GM23338 (cell line): ENCODE data around the gene PAX2. TPM values are rescaled to one million over a fixed set of nuclear protein-coding genes. Genes with fewer than 3 reads are reported as not detected.

Experiments used
- ATAC-seq: fragments of 200-7000 bp; cut with Tn5 transposase; 3 replicates; pipeline ENCODE4 v1.9.1; 2020
- DNase-seq: peaks from one replicate; pipeline ENCODE4 v3.0.0-alpha.2; 2015; ENCODE audit warnings: low spot score
- H2AFZ ChIP-seq: fragments of 200-600 bp; sonication (generic); 2 replicates; pipeline ENCODE4 v1.8.0; 2016; ENCODE audit warnings: antibody characterized with exemption, mild to moderate bottlenecking, moderate library complexity
- H3F3A ChIP-seq: fragments of 200-600 bp; sonication (generic); replicated peaks from 2 replicates; pipeline ENCODE4 v1.8.0; 2017; ENCODE audit warnings: antibody characterized with exemption, mixed run types, low read depth
- H3K27ac ChIP-seq: fragments of 200-600 bp; sonication (generic); 2 replicates; pipeline ENCODE4 v1.6.1; 2016; ENCODE audit warnings: low read depth
- H3K27me3 ChIP-seq: fragments of 200-600 bp; sonication (generic); 2 replicates; pipeline ENCODE4 v1.8.0; 2016; ENCODE audit warnings: mild to moderate bottlenecking, mixed run types, moderate library complexity; ENCODE audit not compliant: insufficient read depth
- H3K36me3 ChIP-seq: fragments of 200-600 bp; sonication (generic); 2 replicates; pipeline ENCODE4 v1.8.0; 2016; ENCODE audit warnings: mild to moderate bottlenecking; ENCODE audit not compliant: insufficient read depth
- H3K4me1 ChIP-seq: fragments of 200-600 bp; sonication (generic); 2 replicates; pipeline ENCODE4 v1.8.0; 2016; ENCODE audit warnings: mild to moderate bottlenecking, moderate library complexity; ENCODE audit not compliant: insufficient read depth
- H3K4me2 ChIP-seq: fragments of 200-600 bp; sonication (generic); 2 replicates; pipeline ENCODE4 v1.7.1; 2017; ENCODE audit warnings: mixed run types
- H3K4me3 ChIP-seq: fragments of 200-600 bp; sonication (generic); 2 replicates; pipeline ENCODE4 v1.6.1; 2016; ENCODE audit warnings: mixed run types
- H3K79me2 ChIP-seq: fragments of 200-600 bp; sonication (generic); replicated peaks from 2 replicates; pipeline ENCODE4 v1.8.0; 2017; ENCODE audit warnings: mild to moderate bottlenecking; ENCODE audit not compliant: insufficient read depth
- H3K9me2 ChIP-seq: fragments of 200-600 bp; sonication (generic); 2 replicates; pipeline ENCODE4 v1.8.0; 2017; ENCODE audit not compliant: insufficient read depth
- H4K20me1 ChIP-seq: fragments of 200-600 bp; sonication (generic); replicated peaks from 2 replicates; pipeline ENCODE4 v1.8.0; 2017; ENCODE audit warnings: mild to moderate bottlenecking; ENCODE audit not compliant: insufficient read depth
- H3K27ac Mint-ChIP-seq: 2 replicates; pipeline ENCODE4 v1.8.0; 2020; ENCODE audit warnings: inconsistent platforms, mild to moderate bottlenecking, moderate library complexity, mixed read lengths
- H3K27me3 Mint-ChIP-seq: 3 replicates; pipeline ENCODE4 v1.8.0; 2022; ENCODE audit warnings: low read depth, mild to moderate bottlenecking, moderate library complexity, mixed read lengths, inconsistent platforms; ENCODE audit not compliant: insufficient read depth, poor library complexity
- H3K36me3 Mint-ChIP-seq: 3 replicates; pipeline ENCODE4 v1.8.0; 2021; ENCODE audit warnings: low read depth, mild to moderate bottlenecking, inconsistent platforms, moderate library complexity, mixed read lengths
- H3K4me1 Mint-ChIP-seq: 3 replicates; pipeline ENCODE4 v1.8.0; 2020; ENCODE audit warnings: mild to moderate bottlenecking, inconsistent platforms, mixed read lengths
- H3K4me3 Mint-ChIP-seq: 3 replicates; pipeline ENCODE4 v1.8.0; 2021; ENCODE audit warnings: moderate library complexity, mild to moderate bottlenecking, inconsistent platforms, mixed read lengths
- H3K9me3 Mint-ChIP-seq: 3 replicates; pipeline ENCODE4 v1.8.0; 2020; ENCODE audit warnings: moderate library complexity, mild to moderate bottlenecking, inconsistent platforms, mixed read lengths
- CREB1 ChIP-seq: fragments of 250-450 bp; sonication (Bioruptor Pico); IDR thresholded peaks from 2 replicates; pipeline ENCODE4 v1.5.0; 2020; ENCODE audit warnings: low read depth, mild to moderate bottlenecking, moderate library complexity
- EZH2 ChIP-seq: fragments of 200-600 bp; sonication (generic); IDR thresholded peaks from one replicate; pipeline ENCODE4 v1.8.0; 2017; ENCODE audit warnings: antibody characterized with exemption, mild to moderate bottlenecking, low read depth; ENCODE audit not compliant: unreplicated experiment
- EZH2phosphoT487 ChIP-seq: fragments of 200-600 bp; sonication (generic); IDR thresholded peaks from one replicate; pipeline ENCODE4 v1.8.1; 2018; ENCODE audit warnings: antibody characterized with exemption; ENCODE audit not compliant: unreplicated experiment
- JUNB ChIP-seq: IDR thresholded peaks from one replicate; pipeline ENCODE4 v1.6.1; 2016; ENCODE audit warnings: antibody characterized with exemption; ENCODE audit not compliant: unreplicated experiment
- NANOG ChIP-seq: IDR thresholded peaks from 2 replicates; pipeline ENCODE4 v1.6.1; 2016; ENCODE audit warnings: antibody characterized with exemption, borderline replicate concordance
- ZNF114 ChIP-seq: fragments of 250-450 bp; sonication (Bioruptor Pico); IDR thresholded peaks from 2 replicates; pipeline ENCODE4 v1.5.0; 2020; ENCODE audit warnings: mild to moderate bottlenecking, moderate library complexity
- ZNF331 ChIP-seq: fragments of 250-450 bp; sonication (Bioruptor Pico); IDR thresholded peaks from 2 replicates; pipeline ENCODE4 v1.5.0; 2020; ENCODE audit warnings: low read depth, mild to moderate bottlenecking, moderate library complexity
- polyA plus RNA-seq: library from polyadenylated mRNA; unstranded; fragments of >200 nt; fragmentation: Nextera tagmentation; extraction: Ambion mirVana; gene quantifications from 2 replicates; pipeline ENCODE4 v1.2.1, GENCODE V29; 2016
- total RNA-seq: library from RNA; depleted of rRNA; stranded (reverse); fragments of >200 nt; shearing (Covaris generic); gene quantifications from 2 replicates; pipeline ENCODE4 v1.2.3, GENCODE V29; 2014
- TF ChIP-seq, protein P1 (sequence below): IDR thresholded peaks from 2 replicates; pipeline ENCODE4 v1.6.1; 2016; ENCODE audit warnings: antibody characterized with exemption
- TF ChIP-seq, protein P2 (sequence below), 2 experiments: fragments of 200-600 bp in 1 of 2; sonication (generic) in 1 of 2; conservative IDR thresholded peaks; 2 replicates each; pipeline versions ENCODE4 v1.5.1 to v1.6.1; 2016 to 2017; ENCODE audit warnings: antibody characterized with exemption in 2 of 2, low read depth in 2 of 2, mild to moderate bottlenecking in 2 of 2, moderate library complexity in 1 of 2
- TF ChIP-seq, protein P3 (sequence below): IDR thresholded peaks from one replicate; pipeline ENCODE4 v1.6.1; 2018; ENCODE audit warnings: antibody characterized with exemption; ENCODE audit not compliant: unreplicated experiment

PAX2 gene
- total and polyA plus RNA-seq, 2 experiments from 2014 or later = not detected

DNA sequence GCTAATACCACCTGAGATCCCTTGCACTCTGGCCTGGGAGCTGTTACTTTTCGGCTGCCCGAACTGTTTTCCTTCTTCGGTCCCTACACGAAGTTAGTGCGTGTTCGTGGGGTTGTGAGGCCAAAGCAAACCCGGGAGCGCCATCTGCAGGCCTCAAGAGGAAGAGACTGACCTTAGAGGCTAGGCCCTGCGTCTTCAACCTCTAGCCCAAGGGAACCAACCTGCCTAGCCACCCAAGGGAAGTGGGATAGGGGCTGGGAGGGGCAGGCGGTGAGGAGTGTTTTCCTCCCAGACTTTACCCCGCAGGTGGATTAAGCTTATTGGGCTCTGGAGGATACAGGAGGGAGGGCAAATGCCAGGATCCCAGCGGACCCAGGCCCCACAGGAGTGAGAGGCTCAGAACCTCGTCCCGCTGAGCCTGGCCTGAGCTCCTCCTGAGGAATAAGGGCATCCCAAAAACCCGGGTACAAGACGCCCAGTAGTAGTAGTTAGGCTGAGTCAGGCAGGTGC is 1.7 kb upstream of the PAX2 start:
- H3K36me3 Mint-ChIP-seq = no peaks in the 10 kb centered on the region; the same call in 2 of the 3 replicates
- no peak overlapping the region for H3K27ac Mint-ChIP-seq
- DNase-seq (peak; percentile 77), ATAC-seq (peak; percentile 5)
- peaks cover 96% of the 10 kb centered on the region for H3K27me3 Mint-ChIP-seq
- Histone ChIP-seq H3K4me1 (peaks cover 66% of the 10 kb centered on the region), H4K20me1 (peaks cover 30% of the 10 kb centered on the region), H3K36me3 (no peaks in the 10 kb centered on the region), H3K27ac (no peak overlapping the region), H3K4me2 (peak overlapping the region; percentile 79), H2AFZ (no peak overlapping the region), H3K27me3 (peaks cover 99% of the 10 kb centered on the region), H3K79me2 (no peaks in the 10 kb centered on the region), H3F3A (peaks cover 16% of the 10 kb centered on the region), H3K9me2 (no peaks in the 10 kb centered on the region), H3K4me3 (peak overlapping the region; percentile 55)
- TF ChIP-seq, protein P1, sequence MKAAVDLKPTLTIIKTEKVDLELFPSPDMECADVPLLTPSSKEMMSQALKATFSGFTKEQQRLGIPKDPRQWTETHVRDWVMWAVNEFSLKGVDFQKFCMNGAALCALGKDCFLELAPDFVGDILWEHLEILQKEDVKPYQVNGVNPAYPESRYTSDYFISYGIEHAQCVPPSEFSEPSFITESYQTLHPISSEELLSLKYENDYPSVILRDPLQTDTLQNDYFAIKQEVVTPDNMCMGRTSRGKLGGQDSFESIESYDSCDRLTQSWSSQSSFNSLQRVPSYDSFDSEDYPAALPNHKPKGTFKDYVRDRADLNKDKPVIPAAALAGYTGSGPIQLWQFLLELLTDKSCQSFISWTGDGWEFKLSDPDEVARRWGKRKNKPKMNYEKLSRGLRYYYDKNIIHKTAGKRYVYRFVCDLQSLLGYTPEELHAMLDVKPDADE = no peak
- TF ChIP-seq, protein P2, sequence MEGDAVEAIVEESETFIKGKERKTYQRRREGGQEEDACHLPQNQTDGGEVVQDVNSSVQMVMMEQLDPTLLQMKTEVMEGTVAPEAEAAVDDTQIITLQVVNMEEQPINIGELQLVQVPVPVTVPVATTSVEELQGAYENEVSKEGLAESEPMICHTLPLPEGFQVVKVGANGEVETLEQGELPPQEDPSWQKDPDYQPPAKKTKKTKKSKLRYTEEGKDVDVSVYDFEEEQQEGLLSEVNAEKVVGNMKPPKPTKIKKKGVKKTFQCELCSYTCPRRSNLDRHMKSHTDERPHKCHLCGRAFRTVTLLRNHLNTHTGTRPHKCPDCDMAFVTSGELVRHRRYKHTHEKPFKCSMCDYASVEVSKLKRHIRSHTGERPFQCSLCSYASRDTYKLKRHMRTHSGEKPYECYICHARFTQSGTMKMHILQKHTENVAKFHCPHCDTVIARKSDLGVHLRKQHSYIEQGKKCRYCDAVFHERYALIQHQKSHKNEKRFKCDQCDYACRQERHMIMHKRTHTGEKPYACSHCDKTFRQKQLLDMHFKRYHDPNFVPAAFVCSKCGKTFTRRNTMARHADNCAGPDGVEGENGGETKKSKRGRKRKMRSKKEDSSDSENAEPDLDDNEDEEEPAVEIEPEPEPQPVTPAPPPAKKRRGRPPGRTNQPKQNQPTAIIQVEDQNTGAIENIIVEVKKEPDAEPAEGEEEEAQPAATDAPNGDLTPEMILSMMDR (conservative IDR thresholded peaks at IDR 0.05; ENCODE audit: low read depth in 2 of 2) = peak; percentile 82 to 87
- TF ChIP-seq CREB1 = no peak
- TF ChIP-seq EZH2 = no peak
- TF ChIP-seq NANOG = no peak
- no peak for TF ChIP-seq ZNF331 (CRISPR knock-in tag)
- TF ChIP-seq EZH2phosphoT487 = peak; percentile 61
- TF ChIP-seq JUNB = no peak
- TF ChIP-seq, protein P3, sequence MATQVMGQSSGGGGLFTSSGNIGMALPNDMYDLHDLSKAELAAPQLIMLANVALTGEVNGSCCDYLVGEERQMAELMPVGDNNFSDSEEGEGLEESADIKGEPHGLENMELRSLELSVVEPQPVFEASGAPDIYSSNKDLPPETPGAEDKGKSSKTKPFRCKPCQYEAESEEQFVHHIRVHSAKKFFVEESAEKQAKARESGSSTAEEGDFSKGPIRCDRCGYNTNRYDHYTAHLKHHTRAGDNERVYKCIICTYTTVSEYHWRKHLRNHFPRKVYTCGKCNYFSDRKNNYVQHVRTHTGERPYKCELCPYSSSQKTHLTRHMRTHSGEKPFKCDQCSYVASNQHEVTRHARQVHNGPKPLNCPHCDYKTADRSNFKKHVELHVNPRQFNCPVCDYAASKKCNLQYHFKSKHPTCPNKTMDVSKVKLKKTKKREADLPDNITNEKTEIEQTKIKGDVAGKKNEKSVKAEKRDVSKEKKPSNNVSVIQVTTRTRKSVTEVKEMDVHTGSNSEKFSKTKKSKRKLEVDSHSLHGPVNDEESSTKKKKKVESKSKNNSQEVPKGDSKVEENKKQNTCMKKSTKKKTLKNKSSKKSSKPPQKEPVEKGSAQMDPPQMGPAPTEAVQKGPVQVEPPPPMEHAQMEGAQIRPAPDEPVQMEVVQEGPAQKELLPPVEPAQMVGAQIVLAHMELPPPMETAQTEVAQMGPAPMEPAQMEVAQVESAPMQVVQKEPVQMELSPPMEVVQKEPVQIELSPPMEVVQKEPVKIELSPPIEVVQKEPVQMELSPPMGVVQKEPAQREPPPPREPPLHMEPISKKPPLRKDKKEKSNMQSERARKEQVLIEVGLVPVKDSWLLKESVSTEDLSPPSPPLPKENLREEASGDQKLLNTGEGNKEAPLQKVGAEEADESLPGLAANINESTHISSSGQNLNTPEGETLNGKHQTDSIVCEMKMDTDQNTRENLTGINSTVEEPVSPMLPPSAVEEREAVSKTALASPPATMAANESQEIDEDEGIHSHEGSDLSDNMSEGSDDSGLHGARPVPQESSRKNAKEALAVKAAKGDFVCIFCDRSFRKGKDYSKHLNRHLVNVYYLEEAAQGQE = no peak
- no peak for TF ChIP-seq ZNF114
- H3K4me1 Mint-ChIP-seq = peaks cover 51% of the 10 kb centered on the region
- peak overlapping the region; percentile 62; the same call in 2 of the 3 replicates for H3K4me3 Mint-ChIP-seq
- H3K9me3 Mint-ChIP-seq = no peaks in the 10 kb centered on the region
